Spleen (tissue), 11 donors: ENCODE results near the gene FAM210A. TPM values are rescaled to one million over a fixed set of nuclear protein-coding genes. Genes with fewer than 3 reads are reported as not detected.
"Not testable (repeated sequence)": the region's sequence is repeated elsewhere in the genome, so short reads cannot be mapped to it uniquely, and the experiment has no call there.

ENCODE experiments used
- DNase-seq: peaks from one replicate; pipeline ENCODE4 v3.0.0-alpha.2; 2020
- H3K27ac ChIP-seq, 8 donors: fragments of 200-600 bp; sonication (generic) in 7 of 8; 1 replicate in 4 of 8; 2 replicates in 4 of 8; pipeline versions ENCODE4 v1.5.0 to v1.8.0; 2016 to 2021; ENCODE audit warnings: inconsistent platforms in 4 of 8, mild to moderate bottlenecking in 4 of 8, moderate library complexity in 1 of 8
- H3K27me3 ChIP-seq, 7 donors: fragments of 200-600 bp; sonication (generic) in 6 of 7; replicated peaks in 1 of 7; 1 replicate in 4 of 7; 2 replicates in 3 of 7; pipeline versions ENCODE4 v1.5.0 to v1.8.0; 2016 to 2021; ENCODE audit warnings: inconsistent platforms in 3 of 7, mild to moderate bottlenecking in 1 of 7
- H3K36me3 ChIP-seq, 6 donors: fragments of 200-600 bp; sonication (generic) in 5 of 6; 1 replicate in 4 of 6; 2 replicates in 2 of 6; pipeline versions ENCODE4 v1.5.0 to v1.8.0; 2016 to 2021; ENCODE audit warnings: inconsistent platforms in 2 of 6
- H3K4me1 ChIP-seq, 6 donors: fragments of 200-600 bp; sonication (generic) in 5 of 6; 1 replicate in 3 of 6; 2 replicates in 3 of 6; pipeline versions ENCODE4 v1.5.0 to v1.8.0; 2016 to 2021; ENCODE audit warnings: inconsistent platforms in 3 of 6
- H3K4me3 ChIP-seq, 8 donors: fragments of 200-600 bp; sonication (generic) in 7 of 8; 1 replicate in 4 of 8; 2 replicates in 4 of 8; pipeline versions ENCODE4 v1.5.0 to v1.8.0; 2016 to 2021; ENCODE audit warnings: inconsistent platforms in 4 of 8, mild to moderate bottlenecking in 4 of 8, moderate library complexity in 2 of 8
- H3K9me3 ChIP-seq, 8 donors: fragments of 200-600 bp; sonication (generic) in 7 of 8; 1 replicate in 4 of 8; 2 replicates in 4 of 8; pipeline versions ENCODE4 v1.5.0 to v1.8.0; 2016 to 2021; ENCODE audit warnings: inconsistent platforms in 4 of 8
- POLR2A ChIP-seq, 3 donors: fragments of 450-650 bp; IDR thresholded peaks; one replicate each; pipeline ENCODE4 v1.5.1; 2017; ENCODE audit warnings: antibody characterized with exemption in 3 of 3, mild to moderate bottlenecking in 1 of 3
- POLR2AphosphoS5 ChIP-seq, 3 donors: sonication (generic); formaldehyde crosslinking; IDR thresholded peaks; one replicate each; pipeline ENCODE4 v1.5.1; 2017; ENCODE audit warnings: antibody characterized with exemption in 3 of 3
- WGBS, 5 donors: extraction: QIAGEN DNeasy Blood & Tissue Kit in 3 of 5; methylation state at CpG; one replicate each; pipeline versions ENCODE4 v1.1.5 to v1.1.7; 2013 to 2018; 5-methylcytosine and 5-hydroxymethylcytosine counted together
- intact Hi-C: fragments of 100-400 bp; cut with DNase I; formaldehyde crosslinking; loops from one replicate; pipeline ENCODE4 v1.15.0; 2023; ENCODE audit warnings: low total_unique reads
- polyA plus RNA-seq, 3 donors: library from polyadenylated mRNA; stranded (reverse); fragments of 200-250 nt; gene quantifications; one replicate each; pipeline ENCODE4 v1.2.1, GENCODE V29; 2013
- total RNA-seq, 7 donors: library from RNA; depleted of rRNA in 3 of 7; stranded (reverse); fragments of >200 nt in 3 of 7; fragmentation: NEBNext Ultra II Directional in 4 of 7; extraction: Animal tissue kit (Norgen Biotek cat#: 25700) in 4 of 7; gene quantifications; one replicate each; pipeline versions ENCODE4 v1.1.0 to v1.2.1, GENCODE V29; 2016 to 2021
- TF ChIP-seq, protein P1 (sequence below), 11 experiments: fragments of 200-600 bp in 7 of 11; fragments of 450-650 bp in 4 of 11; sonication (generic) in 4 of 11; IDR thresholded peaks in 8 of 11; conservative IDR thresholded peaks in 3 of 11; 1 replicate in 7 of 11; 2 replicates in 4 of 11; pipeline versions ENCODE4 v1.4.0 to v1.8.0; 2016 to 2021; ENCODE audit warnings: antibody characterized with exemption in 11 of 11, inconsistent platforms in 4 of 11, mild to moderate bottlenecking in 1 of 11
- donor health status: healthy with polysubstance abuse.
- donor health status: DM: no; HTN: no; CAD: no; lungs with moderate emphysema.
- donor health status: DM: no; HTN: no; CAD: no.
- donor health status: Bipolar disorder and iron deficiency.
- donor health status: healthy.
- donor health status: DM: no; HTN: no; CAD: no.
- donor health status: DM: yes; HTN: yes; CAD: no.

Gene FAM210A
- total and polyA plus RNA-seq, 10 donors, result 2.7 to 16.2 (median 8.7) TPM

- Histone ChIP-seq H3K36me3 (peaks cover 0 to 10% (median 0%) of the 10 kb centered on the region in 6 donors), H3K27me3 (no peaks in the 10 kb centered on the region), H3K9me3 (peaks cover 0 to 11% (median 6%) of the 10 kb centered on the region in 8 donors), H3K4me3 (no peak overlapping the region), H3K27ac (no peak overlapping the region), H3K4me1 (no peaks in the 10 kb centered on the region)
- intact Hi-C loops, result no loop called here
- DNase-seq, result no peak
- TF ChIP-seq, protein P1, sequence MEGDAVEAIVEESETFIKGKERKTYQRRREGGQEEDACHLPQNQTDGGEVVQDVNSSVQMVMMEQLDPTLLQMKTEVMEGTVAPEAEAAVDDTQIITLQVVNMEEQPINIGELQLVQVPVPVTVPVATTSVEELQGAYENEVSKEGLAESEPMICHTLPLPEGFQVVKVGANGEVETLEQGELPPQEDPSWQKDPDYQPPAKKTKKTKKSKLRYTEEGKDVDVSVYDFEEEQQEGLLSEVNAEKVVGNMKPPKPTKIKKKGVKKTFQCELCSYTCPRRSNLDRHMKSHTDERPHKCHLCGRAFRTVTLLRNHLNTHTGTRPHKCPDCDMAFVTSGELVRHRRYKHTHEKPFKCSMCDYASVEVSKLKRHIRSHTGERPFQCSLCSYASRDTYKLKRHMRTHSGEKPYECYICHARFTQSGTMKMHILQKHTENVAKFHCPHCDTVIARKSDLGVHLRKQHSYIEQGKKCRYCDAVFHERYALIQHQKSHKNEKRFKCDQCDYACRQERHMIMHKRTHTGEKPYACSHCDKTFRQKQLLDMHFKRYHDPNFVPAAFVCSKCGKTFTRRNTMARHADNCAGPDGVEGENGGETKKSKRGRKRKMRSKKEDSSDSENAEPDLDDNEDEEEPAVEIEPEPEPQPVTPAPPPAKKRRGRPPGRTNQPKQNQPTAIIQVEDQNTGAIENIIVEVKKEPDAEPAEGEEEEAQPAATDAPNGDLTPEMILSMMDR (IDR thresholded peaks at IDR 0.05 in 8 of 11, conservative IDR thresholded peaks at IDR 0.05 in 3 of 11), result no peak
- TF ChIP-seq POLR2A (IDR thresholded peaks at IDR 0.05), result no peak
- TF ChIP-seq POLR2AphosphoS5 (IDR thresholded peaks at IDR 0.05), result no peak
- 76 to 98% (median 87%) methylated on average over 6 of the region's 6 CpGs for WGBS, 5 donors
These were observed 15.9 kb downstream of the FAM210A start for GRCh38 chr18:13710414-13710831.

DNA sequence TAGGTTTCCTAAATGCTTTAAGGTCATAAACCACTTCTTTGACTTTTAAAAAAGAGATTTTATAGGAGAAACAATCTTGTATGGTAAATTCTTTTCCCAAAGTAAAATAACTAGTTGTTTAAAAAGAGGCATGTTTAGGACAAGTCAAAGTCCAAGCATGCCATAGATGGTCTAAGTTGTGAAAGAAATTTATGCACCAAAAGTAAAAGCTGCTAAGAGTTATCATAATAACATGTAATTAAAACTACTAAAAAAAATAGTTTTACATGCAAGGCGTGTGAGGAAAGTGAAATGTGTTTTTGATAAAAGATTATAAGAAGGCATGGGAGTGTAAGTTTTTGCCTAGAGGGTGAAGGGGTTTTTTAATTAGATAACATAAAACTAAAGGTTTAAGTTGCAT lies 22.5 kb downstream of the FAM210A start:
- Histone ChIP-seq H3K27me3 (no peaks in the 10 kb centered on the region), H3K4me3 (no peak overlapping the region), H3K4me1 (peaks cover 0 to 10% (median 0%) of the 10 kb centered on the region in 6 donors), H3K27ac (no peak overlapping the region), H3K36me3 (peaks cover 0 to 29% (median 0%) of the 10 kb centered on the region in 6 donors), H3K9me3 (peaks cover 0 to 74% (median 58%) of the 10 kb centered on the region in 8 donors)
- no peak for DNase-seq
- 91 to 98% (median 96%) methylated on average over 1 of the region's 1 CpG for WGBS, 5 donors
- TF ChIP-seq, protein P1 (IDR thresholded peaks at IDR 0.05 in 8 of 11, conservative IDR thresholded peaks at IDR 0.05 in 3 of 11), result no peak
- TF ChIP-seq POLR2AphosphoS5 (IDR thresholded peaks at IDR 0.05) (no peak), POLR2A (IDR thresholded peaks at IDR 0.05) (no peak)
- intact Hi-C loops, result no loop called here

GRCh38 chr18:13700153-13700552 lies 26.2 kb downstream of the FAM210A start:
- Histone ChIP-seq H3K27ac (no peak overlapping the region), H3K4me3 (no peak overlapping the region)
- 71 to 89% (median 82%) methylated on average over 1 of the region's 1 CpG for WGBS, 5 donors

GRCh38 chr18:13696961-13697360 lies 29.4 kb downstream of the FAM210A start:
- TF ChIP-seq POLR2A (IDR thresholded peaks at IDR 0.05) (no peak), POLR2AphosphoS5 (IDR thresholded peaks at IDR 0.05) (no peak)
- TF ChIP-seq, protein P1 (IDR thresholded peaks at IDR 0.05 in 8 of 11, conservative IDR thresholded peaks at IDR 0.05 in 3 of 11), result no peak
- WGBS, 5 donors, result 89 to 94% (median 92%) methylated on average over 3 of the region's 3 CpGs
- no peak for DNase-seq
- Histone ChIP-seq H3K36me3 (peaks cover 0 to 8% (median 0%) of the 10 kb centered on the region in 6 donors), H3K9me3 (peaks cover 0 to 60% (median 26%) of the 10 kb centered on the region in 8 donors), H3K4me1 (peaks cover 0 to 10% (median 0%) of the 10 kb centered on the region in 6 donors), H3K4me3 (no peak overlapping the region), H3K27me3 (no peaks in the 10 kb centered on the region), H3K27ac (no peak overlapping the region)
- intact Hi-C loops, result no loop called here

More at GRCh38 chr18:13700153-13700552, 26.2 kb downstream of the FAM210A start:
- intact Hi-C loops, result no loop called here
- no peak for DNase-seq
- Histone ChIP-seq H3K9me3 (peaks cover 0 to 83% (median 57%) of the 10 kb centered on the region in 8 donors), H3K36me3 (peaks cover 0 to 20% (median 0%) of the 10 kb centered on the region in 6 donors), H3K27me3 (no peaks in the 10 kb centered on the region), H3K4me1 (peaks cover 0 to 10% (median 0%) of the 10 kb centered on the region in 6 donors)
- TF ChIP-seq, protein P1 (IDR thresholded peaks at IDR 0.05 in 8 of 11, conservative IDR thresholded peaks at IDR 0.05 in 3 of 11), result no peak
- TF ChIP-seq POLR2AphosphoS5 (IDR thresholded peaks at IDR 0.05) (no peak), POLR2A (IDR thresholded peaks at IDR 0.05) (no peak)

GRCh38 chr18:13695337-13695736 lies 31.0 kb downstream of the FAM210A start:
- H3K4me1 ChIP-seq, DNase-seq, H3K27ac ChIP-seq, H3K36me3 ChIP-seq, H3K27me3 ChIP-seq, H3K4me3 ChIP-seq, intact Hi-C loops: not testable (repeated sequence)
- peaks cover 0 to 44% (median 10%) of the 10 kb centered on the region in 8 donors for H3K9me3 ChIP-seq
- 92 to 96% (median 94%) methylated on average over 5 of the region's 5 CpGs for WGBS, 5 donors

GRCh38 chr18:13690060-13690459 lies 36.3 kb downstream of the FAM210A start:
- intact Hi-C loops, H3K27ac ChIP-seq, H3K36me3 ChIP-seq, H3K4me1 ChIP-seq, H3K4me3 ChIP-seq, DNase-seq, H3K27me3 ChIP-seq: not testable (repeated sequence)
- H3K9me3 ChIP-seq, result peaks cover 0 to 12% (median under 1%) of the 10 kb centered on the region in 8 donors
- WGBS, 5 donors, result 91 to 99% (median 94%) methylated on average over 6 to 9 of the region's 9 CpGs
